Rectal smooth muscle tissue (tissue), 1 donor: ENCODE results near the gene STOX2.
"Not testable (repeated sequence)": the region's sequence is repeated elsewhere in the genome, so short reads cannot be mapped to it uniquely, and the experiment has no call there.

Source experiments
- H3K27ac ChIP-seq: one replicate; pipeline ENCODE4 v1.7.0; 2013; ENCODE audit warnings: low read depth, low read length, inconsistent platforms
- H3K27me3 ChIP-seq: one replicate; pipeline ENCODE4 v1.7.0; 2013; ENCODE audit warnings: low read length; ENCODE audit not compliant: control insufficient read depth, insufficient read depth
- H3K36me3 ChIP-seq: one replicate; pipeline ENCODE4 v1.7.0; 2013; ENCODE audit warnings: low read length; ENCODE audit not compliant: control insufficient read depth, insufficient read depth
- H3K4me1 ChIP-seq: one replicate; pipeline ENCODE4 v1.7.0; 2013; ENCODE audit warnings: low read length; ENCODE audit not compliant: control insufficient read depth, insufficient read depth
- H3K4me3 ChIP-seq: one replicate; pipeline ENCODE4 v1.7.0; 2013; ENCODE audit warnings: low read length
- H3K9ac ChIP-seq: one replicate; pipeline ENCODE4 v1.7.0; 2013; ENCODE audit warnings: low read length

The STOX2 gene

GRCh38 chr4:183924362-183925044 lies 19.4 kb downstream of the STOX2 start:
- no peaks in the 10 kb centered on the region for H3K36me3 ChIP-seq
- H3K9ac ChIP-seq, result no peak overlapping the region
- no peak overlapping the region for H3K4me3 ChIP-seq
- H3K27me3 ChIP-seq, result no peaks in the 10 kb centered on the region
- H3K4me1 ChIP-seq, result no peaks in the 10 kb centered on the region
- H3K27ac ChIP-seq, result no peak overlapping the region

DNA sequence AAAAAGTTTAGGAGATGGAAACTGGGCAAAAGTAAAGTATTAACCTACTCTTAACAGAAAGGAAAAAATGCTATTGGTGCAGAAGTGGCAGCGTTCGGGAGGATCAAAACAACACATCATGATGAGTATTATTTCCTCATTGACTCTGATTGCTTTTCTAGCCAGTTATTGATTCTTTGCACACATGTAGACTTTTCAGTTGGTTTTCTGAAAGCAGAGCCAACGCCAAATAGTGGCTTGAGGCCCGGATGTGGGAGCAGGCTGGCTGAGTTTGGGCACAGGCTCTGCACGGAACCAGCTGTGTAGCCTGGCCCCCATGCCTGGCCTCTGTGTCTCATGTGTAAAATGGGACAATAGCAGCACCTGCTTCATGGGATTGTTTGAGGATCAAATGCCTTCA lies 21.8 kb downstream of the STOX2 start:
- no peaks in the 10 kb centered on the region for H3K4me1 ChIP-seq
- H3K27ac ChIP-seq, result no peak overlapping the region
- no peaks in the 10 kb centered on the region for H3K27me3 ChIP-seq
- no peak overlapping the region for H3K4me3 ChIP-seq
- H3K36me3 ChIP-seq, result no peaks in the 10 kb centered on the region
- H3K9ac ChIP-seq, result no peak overlapping the region

DNA sequence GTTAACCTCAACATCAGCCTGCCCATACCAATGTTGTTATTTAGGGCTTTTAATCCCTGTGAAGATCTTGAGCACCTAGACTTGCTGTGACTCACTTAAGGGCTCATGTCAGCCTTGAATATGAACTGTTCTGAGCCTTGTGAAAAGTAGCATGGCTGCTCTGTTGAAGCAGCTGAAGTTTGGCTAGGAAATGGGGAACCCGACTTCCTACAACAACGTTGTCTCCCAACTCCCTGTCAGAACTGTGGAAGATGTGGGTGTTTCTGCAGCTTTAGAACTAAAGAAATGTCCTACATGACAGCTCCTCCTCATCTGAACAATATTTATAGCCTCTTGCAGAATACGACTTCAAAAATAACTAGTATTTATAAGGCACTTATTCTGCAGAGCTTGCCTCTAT lies 27.5 kb downstream of the STOX2 start:
- no peaks in the 10 kb centered on the region for H3K27me3 ChIP-seq
- H3K4me1 ChIP-seq, result no peaks in the 10 kb centered on the region
- no peak overlapping the region for H3K4me3 ChIP-seq
- no peak overlapping the region for H3K9ac ChIP-seq
- no peak overlapping the region for H3K27ac ChIP-seq
- H3K36me3 ChIP-seq, result no peaks in the 10 kb centered on the region

DNA sequence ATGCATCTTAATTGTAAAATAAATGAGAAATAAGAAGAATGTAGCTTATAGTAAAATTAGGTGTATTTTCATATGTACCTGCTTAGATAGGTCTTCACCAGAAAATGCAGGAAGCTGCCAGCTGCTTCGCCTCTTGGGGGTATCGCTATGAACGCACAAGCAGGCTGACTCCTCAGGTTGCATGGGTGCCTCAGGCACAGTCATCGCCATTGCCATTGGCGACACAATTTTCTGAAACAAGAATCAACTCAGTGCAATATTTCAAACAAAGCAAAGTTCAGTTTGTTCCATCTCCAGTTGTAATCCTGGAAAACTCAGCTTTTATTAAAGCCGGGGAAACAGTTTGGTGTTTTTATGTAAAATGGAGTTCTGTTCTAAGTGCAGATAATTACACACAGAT lies 29.7 kb downstream of the STOX2 start:
- no peaks in the 10 kb centered on the region for H3K27me3 ChIP-seq
- H3K9ac ChIP-seq, result no peak overlapping the region
- no peak overlapping the region for H3K27ac ChIP-seq
- no peaks in the 10 kb centered on the region for H3K36me3 ChIP-seq
- H3K4me3 ChIP-seq, result no peak overlapping the region
- no peaks in the 10 kb centered on the region for H3K4me1 ChIP-seq

DNA sequence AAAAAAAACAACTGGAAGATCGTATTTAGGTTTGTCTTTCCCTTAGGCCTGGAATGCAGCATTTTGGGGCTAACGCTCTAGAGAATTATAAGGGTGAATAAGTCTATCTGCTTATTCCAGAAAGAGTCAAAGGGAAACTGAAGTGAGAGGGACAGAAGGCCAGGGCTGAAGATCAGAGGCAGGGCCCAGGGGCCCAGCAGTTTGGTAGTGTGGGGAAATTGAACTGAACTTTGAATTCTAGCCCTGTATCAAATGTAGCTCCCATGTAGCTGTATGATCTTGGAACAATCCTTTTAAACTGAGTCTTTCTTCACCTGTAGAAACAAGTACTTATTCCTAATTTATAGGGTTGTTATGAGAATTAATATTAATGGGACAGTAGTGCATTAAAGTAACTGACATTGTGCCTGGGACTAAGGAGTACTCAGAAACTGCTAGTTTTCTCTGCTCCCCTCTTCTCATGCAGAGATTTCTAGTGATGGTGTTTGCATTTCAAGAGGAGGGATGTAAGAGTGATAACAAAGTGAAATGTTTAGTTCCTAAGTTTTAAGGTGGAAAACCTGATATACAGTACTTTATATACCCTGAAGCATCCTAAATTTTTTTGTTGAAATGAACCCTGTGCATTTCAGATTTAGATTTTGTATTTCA lies 30.4 kb downstream of the STOX2 start:
- Histone ChIP-seq H3K27me3 (no peaks in the 10 kb centered on the region), H3K27ac (no peak overlapping the region), H3K9ac (no peak overlapping the region), H3K4me1 (no peaks in the 10 kb centered on the region), H3K36me3 (no peaks in the 10 kb centered on the region), H3K4me3 (no peak overlapping the region)

- H3K36me3 ChIP-seq, result no peaks in the 10 kb centered on the region
- H3K27ac ChIP-seq, result no peak overlapping the region
- H3K9ac ChIP-seq, result no peak overlapping the region
- no peaks in the 10 kb centered on the region for H3K27me3 ChIP-seq
- no peak overlapping the region for H3K4me3 ChIP-seq
- no peaks in the 10 kb centered on the region for H3K4me1 ChIP-seq
Measured at GRCh38 chr4:183936047-183936446, 30.9 kb downstream of the STOX2 start.

- no peaks in the 10 kb centered on the region for H3K4me1 ChIP-seq
- no peak overlapping the region for H3K9ac ChIP-seq
- H3K36me3 ChIP-seq, result no peaks in the 10 kb centered on the region
- H3K27me3 ChIP-seq, result no peaks in the 10 kb centered on the region
- H3K27ac ChIP-seq, result no peak overlapping the region
- H3K4me3 ChIP-seq, result no peak overlapping the region
Measured at GRCh38 chr4:183936574-183937345, 31.7 kb downstream of the STOX2 start.

DNA sequence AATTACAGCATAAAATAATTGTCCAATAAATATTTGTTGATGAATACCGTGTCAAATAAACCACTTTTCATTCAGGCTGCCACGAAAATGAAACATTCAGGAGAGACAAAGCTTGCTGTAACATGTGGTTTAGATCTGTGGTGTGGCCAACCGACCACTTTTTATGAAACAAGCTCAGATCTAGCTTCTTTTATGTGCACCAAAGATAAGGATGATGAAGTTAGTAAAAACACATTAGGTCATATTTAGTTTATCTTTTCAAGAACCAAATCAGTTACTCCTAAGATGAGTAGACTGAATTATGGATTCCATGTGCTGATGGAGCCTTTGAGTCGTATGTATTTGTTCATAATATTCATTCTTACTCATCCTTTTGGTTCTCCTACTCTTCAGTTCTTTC lies 35.8 kb downstream of the STOX2 start:
- H3K4me1 ChIP-seq, result no peaks in the 10 kb centered on the region

GRCh38 chr4:183941964-183942363 lies 36.9 kb downstream of the STOX2 start:
- Histone ChIP-seq H3K36me3 (no peaks in the 10 kb centered on the region), H3K4me1 (no peaks in the 10 kb centered on the region), H3K9ac (no peak overlapping the region), H3K27ac (no peak overlapping the region), H3K27me3 (no peaks in the 10 kb centered on the region), H3K4me3 (no peak overlapping the region)

More for the DNA sequence above, 35.8 kb downstream of the STOX2 start:
- no peaks in the 10 kb centered on the region for H3K27me3 ChIP-seq
- H3K9ac ChIP-seq, result no peak overlapping the region
- H3K27ac ChIP-seq, result no peak overlapping the region
- H3K36me3 ChIP-seq, result no peaks in the 10 kb centered on the region
- H3K4me3 ChIP-seq, result no peak overlapping the region

- H3K27me3 ChIP-seq, result no peaks in the 10 kb centered on the region
- H3K9ac ChIP-seq, result no peak overlapping the region
- no peak overlapping the region for H3K4me3 ChIP-seq
Measured at GRCh38 chr4:183945741-183946140, 40.6 kb downstream of the STOX2 start.

DNA sequence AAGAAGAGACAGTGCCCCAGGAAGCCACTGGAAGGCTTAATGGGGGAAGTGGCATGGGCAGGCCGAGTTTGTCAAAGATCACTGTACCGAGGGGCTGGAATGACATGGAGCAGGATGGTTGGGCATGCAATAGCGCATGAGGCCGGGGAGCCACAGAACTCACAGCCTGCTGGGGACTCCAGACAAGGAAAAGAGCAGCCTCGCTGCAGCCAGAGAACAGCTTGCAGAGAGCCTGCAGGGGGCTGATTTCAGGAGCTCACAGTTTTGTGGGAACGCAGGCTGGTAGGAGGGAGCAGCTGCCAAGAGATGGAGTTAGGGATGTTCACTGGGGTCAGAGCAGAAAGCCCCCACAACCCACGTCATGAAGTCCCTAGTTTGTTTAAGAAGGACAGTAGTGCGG lies 45.4 kb downstream of the STOX2 start:
- Histone ChIP-seq H3K4me1 (no peaks in the 10 kb centered on the region), H3K27me3 (no peaks in the 10 kb centered on the region), H3K36me3 (no peaks in the 10 kb centered on the region), H3K4me3 (no peak overlapping the region), H3K27ac (no peak overlapping the region), H3K9ac (no peak overlapping the region)

More at GRCh38 chr4:183945741-183946140, 40.6 kb downstream of the STOX2 start:
- Histone ChIP-seq H3K27ac (no peak overlapping the region), H3K36me3 (no peaks in the 10 kb centered on the region), H3K4me1 (no peaks in the 10 kb centered on the region)

DNA sequence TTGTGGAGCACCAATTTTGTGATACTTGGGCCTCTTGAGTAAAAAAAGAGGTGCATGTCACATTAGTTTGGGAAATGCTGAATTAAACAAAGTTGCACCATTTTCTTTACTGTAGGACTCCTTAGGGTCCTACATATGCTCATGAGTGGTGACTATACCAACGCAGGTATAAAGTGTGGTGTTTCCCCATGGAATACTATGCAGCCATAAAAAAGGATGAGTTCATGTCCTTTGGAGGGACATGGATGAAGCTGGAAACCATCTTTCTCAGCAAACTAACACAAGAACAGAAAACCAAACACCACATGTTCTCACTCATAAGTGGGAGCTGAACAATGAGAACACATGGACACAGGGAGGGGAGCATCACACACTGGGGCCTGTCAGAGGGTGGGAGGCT lies 47.5 kb downstream of the STOX2 start:
- H3K27ac ChIP-seq, H3K4me1 ChIP-seq, H3K9ac ChIP-seq, H3K36me3 ChIP-seq, H3K27me3 ChIP-seq, H3K4me3 ChIP-seq: not testable (repeated sequence)
